DND-41 (cell line): ENCODE data around the gene VWA2.

Source experiments
- EZH2 ChIP-seq: IDR thresholded peaks from 3 replicates; pipeline ENCODE4 v1.6.1; 2012; ENCODE audit warnings: borderline replicate concordance, low read depth, mild to moderate bottlenecking, moderate library complexity, low read length, inconsistent platforms; ENCODE audit not compliant: severe bottlenecking
- TF ChIP-seq, protein P1 (sequence below): IDR thresholded peaks from 2 replicates; pipeline ENCODE4 v1.5.1; 2012; ENCODE audit warnings: borderline replicate concordance, low read length, moderate library complexity, mild to moderate bottlenecking; ENCODE audit not compliant: poor library complexity, severe bottlenecking; ENCODE audit errors: extremely low read depth

DNA sequence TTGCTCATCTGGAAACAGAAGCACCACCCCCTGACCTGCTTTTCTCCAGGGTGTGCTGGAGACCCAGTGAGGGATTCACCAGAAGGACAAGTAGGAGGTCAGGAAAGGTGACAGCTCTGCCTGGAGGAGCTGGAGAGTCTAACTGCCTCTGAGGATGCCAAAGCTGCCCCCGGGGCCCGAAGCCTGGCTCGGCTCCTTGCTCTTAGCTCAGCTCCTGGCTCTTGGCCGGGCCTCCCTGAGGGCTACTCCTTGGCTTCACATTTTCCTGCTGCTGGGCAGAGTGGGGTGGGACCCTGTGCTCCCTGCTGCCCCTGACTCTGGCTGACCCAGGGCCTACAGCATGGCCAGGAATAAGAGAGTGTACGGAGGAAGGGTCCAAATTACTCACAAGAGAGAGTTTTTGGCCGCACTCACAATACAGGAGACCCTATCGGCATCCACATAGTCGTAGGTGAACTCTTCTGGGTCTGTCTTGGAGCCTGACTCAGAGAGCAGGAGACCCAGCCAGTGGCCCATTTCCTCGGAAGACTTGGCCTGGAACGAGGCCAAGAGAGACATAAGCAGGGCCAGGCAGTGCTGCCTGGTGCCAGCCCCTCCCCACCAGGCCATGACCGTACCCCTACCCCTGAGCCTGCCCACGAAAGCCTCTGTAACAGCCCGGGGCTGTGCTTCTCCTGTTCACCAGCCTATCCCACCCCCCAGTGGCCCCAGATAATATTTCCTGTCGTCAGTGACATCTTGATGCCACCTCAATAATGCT lies 63.1 kb downstream of the VWA2 start:
- TF ChIP-seq, protein P1, sequence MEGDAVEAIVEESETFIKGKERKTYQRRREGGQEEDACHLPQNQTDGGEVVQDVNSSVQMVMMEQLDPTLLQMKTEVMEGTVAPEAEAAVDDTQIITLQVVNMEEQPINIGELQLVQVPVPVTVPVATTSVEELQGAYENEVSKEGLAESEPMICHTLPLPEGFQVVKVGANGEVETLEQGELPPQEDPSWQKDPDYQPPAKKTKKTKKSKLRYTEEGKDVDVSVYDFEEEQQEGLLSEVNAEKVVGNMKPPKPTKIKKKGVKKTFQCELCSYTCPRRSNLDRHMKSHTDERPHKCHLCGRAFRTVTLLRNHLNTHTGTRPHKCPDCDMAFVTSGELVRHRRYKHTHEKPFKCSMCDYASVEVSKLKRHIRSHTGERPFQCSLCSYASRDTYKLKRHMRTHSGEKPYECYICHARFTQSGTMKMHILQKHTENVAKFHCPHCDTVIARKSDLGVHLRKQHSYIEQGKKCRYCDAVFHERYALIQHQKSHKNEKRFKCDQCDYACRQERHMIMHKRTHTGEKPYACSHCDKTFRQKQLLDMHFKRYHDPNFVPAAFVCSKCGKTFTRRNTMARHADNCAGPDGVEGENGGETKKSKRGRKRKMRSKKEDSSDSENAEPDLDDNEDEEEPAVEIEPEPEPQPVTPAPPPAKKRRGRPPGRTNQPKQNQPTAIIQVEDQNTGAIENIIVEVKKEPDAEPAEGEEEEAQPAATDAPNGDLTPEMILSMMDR, result no peak
- no peak for TF ChIP-seq EZH2
